Heart left ventricle (tissue), 16 donors: ENCODE measurements around the gene PDE11A. TPM values are rescaled to one million over a fixed set of nuclear protein-coding genes. Genes with fewer than 3 reads are reported as not detected.

ENCODE experiments used
- ATAC-seq, 4 donors: fragments of 200-7000 bp; cut with Tn5 transposase; one replicate each; pipeline ENCODE4 v1.9.1; 2020 to 2022; ENCODE audit warnings: moderate library complexity in 4 of 4, mild to moderate bottlenecking in 3 of 4, moderate number of reproducible peaks in 1 of 4
- DNase-seq, 5 donors: peaks; one replicate each; pipeline ENCODE4 v3.0.0-alpha.2; 2020
- H3K27ac ChIP-seq, 12 donors: fragments of 200-600 bp; sonication (generic) in 4 of 12; one replicate each; pipeline versions ENCODE4 v1.5.0 to v1.8.0; 2016 to 2022; ENCODE audit warnings: mild to moderate bottlenecking in 2 of 12
- H3K27me3 ChIP-seq, 9 donors: fragments of 200-600 bp; sonication (generic) in 2 of 9; one replicate each; pipeline versions ENCODE4 v1.5.1 to v1.8.0; 2016 to 2022; ENCODE audit warnings: mild to moderate bottlenecking in 3 of 9
- H3K36me3 ChIP-seq, 9 donors: fragments of 200-600 bp; sonication (generic) in 2 of 9; one replicate each; pipeline versions ENCODE4 v1.5.0 to v1.8.0; 2018 to 2022; ENCODE audit warnings: mild to moderate bottlenecking in 2 of 9
- H3K4me1 ChIP-seq, 12 donors: fragments of 200-600 bp; sonication (generic) in 4 of 12; one replicate each; pipeline versions ENCODE4 v1.5.0 to v1.8.0; 2016 to 2022; ENCODE audit warnings: mild to moderate bottlenecking in 3 of 12
- H3K4me3 ChIP-seq, 12 donors: fragments of 200-600 bp; sonication (generic) in 4 of 12; one replicate each; pipeline versions ENCODE4 v1.5.0 to v1.8.0; 2017 to 2022; ENCODE audit warnings: mild to moderate bottlenecking in 9 of 12, moderate library complexity in 4 of 12
- H3K9me3 ChIP-seq, 12 donors: fragments of 200-600 bp; sonication (generic) in 4 of 12; one replicate each; pipeline versions ENCODE4 v1.5.0 to v1.8.0; 2016 to 2022; ENCODE audit warnings: mild to moderate bottlenecking in 1 of 12
- POLR2A ChIP-seq, 2 donors: fragments of 450-650 bp; IDR thresholded peaks; one replicate each; pipeline ENCODE4 v1.6.1; 2017; ENCODE audit warnings: antibody characterized with exemption in 2 of 2, mild to moderate bottlenecking in 2 of 2, moderate library complexity in 2 of 2
- WGBS, 4 donors: extraction: QIAGEN DNeasy Blood & Tissue Kit in 2 of 4; methylation state at CpG; one replicate each; pipeline versions ENCODE4 v1.1.5 to v1.1.7; 2013 to 2018; 5-methylcytosine and 5-hydroxymethylcytosine counted together
- intact Hi-C, 10 donors: fragments of 100-400 bp; cut with DNase I; formaldehyde crosslinking; loops; one replicate each; pipeline versions ENCODE4 v1.11.1 to v1.14.2; 2022
- polyA plus RNA-seq, 2 donors: library from polyadenylated mRNA; stranded (reverse); fragments of 200-250 nt; gene quantifications; one replicate each; pipeline ENCODE4 v1.2.3, GENCODE V29; 2013
- total RNA-seq, 9 donors: library from RNA; depleted of rRNA in 2 of 9; stranded (reverse); fragments of >200 nt in 2 of 9; fragmentation: NEBNext Ultra II Directional in 3 of 9; extraction: Animal tissue kit (Norgen Biotek cat#: 25700) in 3 of 9; gene quantifications; one replicate each; pipeline versions ENCODE4 v1.1.0 to v1.2.4, GENCODE V29; 2016 to 2023
- TF ChIP-seq, protein P1 (sequence below), 12 donors: fragments of 200-600 bp; sonication (generic) in 4 of 12; IDR thresholded peaks; one replicate each; pipeline versions ENCODE4 v1.5.0 to v1.8.0; 2018 to 2022; ENCODE audit warnings: antibody characterized with exemption in 12 of 12, mild to moderate bottlenecking in 5 of 12
- donor health status: ischemic (EF 13 %, LVEDD 7.1; RV severe dilation, severe dysfunction).
- donor health status: healthy with polysubstance abuse.
- donor health status: DM: no; HTN: yes; CAD: no.
- donor health status: DM: no; HTN: no; CAD: no.
- donor health status: ischemic (EF 25% LVEDD 6.9; RV normal size, moderate dysfunction).
- donor health status: ischemic (EF 25% LVEDD 5.7; RV mildly dilated, moderate dysfunction).
- donor health status: healthy.
- donor health status: DM: yes; HTN: yes; CAD: no.
- donor health status: ischemic (EF 35%, LVEDD 5.7; RV mildly dilated, moderate dysfunction).
- donor health status: nonischemic (EF 11% LVEDD 7.7; RV severe dilation, severe dysfunction).
- donor health status: DM: yes; HTN: yes; CAD: no.
- donor health status: PGD.
- donor health status: ischemic (EF 29% LVEDD 5.4; RV normal size, mild dysfunction).
- donor health status: nonischemic (EF 23%, LVEDD 6.1; RV moderate dilation, normal function).

Gene PDE11A
- total and polyA plus RNA-seq, 11 donors: 0.24 to 2.9 (median 0.88) TPM

DNA sequence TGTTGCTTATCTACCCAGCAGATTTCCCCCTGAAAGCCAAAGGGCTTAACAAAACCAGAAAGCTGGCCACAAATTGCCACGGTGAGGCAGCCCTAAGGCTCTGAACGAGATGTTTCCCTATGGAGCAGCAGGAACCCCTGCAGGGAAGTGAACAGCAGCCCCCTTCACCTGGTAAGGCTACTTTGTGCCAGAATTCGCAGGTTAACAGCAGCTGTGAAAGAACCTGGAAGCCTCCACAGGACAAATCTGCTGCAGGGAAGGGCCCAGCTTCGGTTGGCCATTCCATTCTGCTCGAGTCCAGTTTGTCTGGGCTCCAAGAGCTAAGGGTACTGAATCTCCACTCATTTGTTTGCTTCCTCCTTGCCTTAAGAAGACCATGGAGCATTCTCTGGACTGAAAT, 175.3 kb downstream of the PDE11A start:
- Histone ChIP-seq H3K27me3 (no peaks in the 10 kb centered on the region), H3K9me3 (no peaks in the 10 kb centered on the region), H3K36me3 (no peaks in the 10 kb centered on the region), H3K4me1 (peaks cover 0 to 21% (median 0%) of the 10 kb centered on the region in 12 donors), H3K27ac (no peak overlapping the region), H3K4me3 (no peak overlapping the region)
- intact Hi-C loops: no loop called here
- 63 to 83% (median 74%) methylated on average over 5 of the region's 5 CpGs for WGBS, 4 donors
- DNase-seq (no peak), ATAC-seq (no peak)
- TF ChIP-seq, protein P1, sequence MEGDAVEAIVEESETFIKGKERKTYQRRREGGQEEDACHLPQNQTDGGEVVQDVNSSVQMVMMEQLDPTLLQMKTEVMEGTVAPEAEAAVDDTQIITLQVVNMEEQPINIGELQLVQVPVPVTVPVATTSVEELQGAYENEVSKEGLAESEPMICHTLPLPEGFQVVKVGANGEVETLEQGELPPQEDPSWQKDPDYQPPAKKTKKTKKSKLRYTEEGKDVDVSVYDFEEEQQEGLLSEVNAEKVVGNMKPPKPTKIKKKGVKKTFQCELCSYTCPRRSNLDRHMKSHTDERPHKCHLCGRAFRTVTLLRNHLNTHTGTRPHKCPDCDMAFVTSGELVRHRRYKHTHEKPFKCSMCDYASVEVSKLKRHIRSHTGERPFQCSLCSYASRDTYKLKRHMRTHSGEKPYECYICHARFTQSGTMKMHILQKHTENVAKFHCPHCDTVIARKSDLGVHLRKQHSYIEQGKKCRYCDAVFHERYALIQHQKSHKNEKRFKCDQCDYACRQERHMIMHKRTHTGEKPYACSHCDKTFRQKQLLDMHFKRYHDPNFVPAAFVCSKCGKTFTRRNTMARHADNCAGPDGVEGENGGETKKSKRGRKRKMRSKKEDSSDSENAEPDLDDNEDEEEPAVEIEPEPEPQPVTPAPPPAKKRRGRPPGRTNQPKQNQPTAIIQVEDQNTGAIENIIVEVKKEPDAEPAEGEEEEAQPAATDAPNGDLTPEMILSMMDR (IDR thresholded peaks at IDR 0.05): no peak
- TF ChIP-seq POLR2A (IDR thresholded peaks at IDR 0.05): no peak

- intact Hi-C loops: no loop called here
- H3K4me3 ChIP-seq: no peak overlapping the region
- no peaks in the 10 kb centered on the region for H3K9me3 ChIP-seq
- H3K27me3 ChIP-seq: no peaks in the 10 kb centered on the region
- TF ChIP-seq, protein P1 (IDR thresholded peaks at IDR 0.05): no peak
- no peak for TF ChIP-seq POLR2A (IDR thresholded peaks at IDR 0.05)
- WGBS, 4 donors: 47 to 57% (median 52%) methylated on average over 3 of the region's 3 CpGs
- H3K4me1 ChIP-seq: peaks cover 0 to 19% (median 0%) of the 10 kb centered on the region in 12 donors
- H3K27ac ChIP-seq: no peak overlapping the region
- H3K36me3 ChIP-seq: no peaks in the 10 kb centered on the region
- ATAC-seq (no peak), DNase-seq (no peak)
Measured at GRCh38 chr2:177896587-177896986, 176.0 kb downstream of the PDE11A start.

- Histone ChIP-seq H3K27me3 (no peaks in the 10 kb centered on the region), H3K4me1 (peaks cover 0 to 19% (median 0%) of the 10 kb centered on the region in 12 donors), H3K36me3 (no peaks in the 10 kb centered on the region), H3K4me3 (no peak overlapping the region), H3K9me3 (no peaks in the 10 kb centered on the region), H3K27ac (no peak overlapping the region)
- ATAC-seq (no peak), DNase-seq (no peak)
- TF ChIP-seq, protein P1 (IDR thresholded peaks at IDR 0.05): no peak
- TF ChIP-seq POLR2A (IDR thresholded peaks at IDR 0.05): no peak
- WGBS, 4 donors: 56 to 63% (median 58%) methylated on average over 4 of the region's 4 CpGs
- intact Hi-C loops: no loop called here
Measured at GRCh38 chr2:177894546-177894945, 178.0 kb downstream of the PDE11A start.

- no peak overlapping the region for H3K4me3 ChIP-seq
- H3K36me3 ChIP-seq: no peaks in the 10 kb centered on the region
- no peaks in the 10 kb centered on the region for H3K27me3 ChIP-seq
- H3K9me3 ChIP-seq: no peaks in the 10 kb centered on the region
- peaks cover 0 to 19% (median 0%) of the 10 kb centered on the region in 12 donors for H3K4me1 ChIP-seq
- DNase-seq (no peak), ATAC-seq (no peak)
- TF ChIP-seq POLR2A (IDR thresholded peaks at IDR 0.05): no peak
- intact Hi-C loops: no loop called here
- no peak overlapping the region for H3K27ac ChIP-seq
Measured at GRCh38 chr2:177893880-177894279, 178.7 kb downstream of the PDE11A start.

- DNase-seq: no peak
- TF ChIP-seq, protein P1 (IDR thresholded peaks at IDR 0.05): no peak
- no peak for TF ChIP-seq POLR2A (IDR thresholded peaks at IDR 0.05)
- Histone ChIP-seq H3K27ac (no peak overlapping the region), H3K27me3 (no peaks in the 10 kb centered on the region), H3K9me3 (no peaks in the 10 kb centered on the region), H3K36me3 (no peaks in the 10 kb centered on the region), H3K4me1 (peaks cover 0 to 19% (median 0%) of the 10 kb centered on the region in 12 donors), H3K4me3 (no peak overlapping the region)
- WGBS, 4 donors: 96 to 100% (median 97%) methylated on average over 1 of the region's 1 CpG
- ATAC-seq: no peak
- intact Hi-C loops: no loop called here
Measured at GRCh38 chr2:177891533-177891932, 181.0 kb downstream of the PDE11A start.
